NCI-H2196 treated with DMSO at 0.1 percent for 48 hours (cell line): Measurements from ENCODE around the gene SULT4A1.
"Not testable (repeated sequence)": the region's sequence is repeated elsewhere in the genome, so short reads cannot be mapped to it uniquely, and the experiment has no call there.

Source experiments
- DNase-seq: peaks from one replicate; lab custom pipeline; 2025; ENCODE audit not compliant: unreplicated experiment; lab: John Stamatoyannopoulos, UW

Gene SULT4A1

GRCh38 chr22:43862074-43862881 lies at the start of gene SULT4A1:
TSS of gene SULT4A1 (minus strand) at chr22:43862513. CDS start at chr22:43862382, 131 bp downstream.
- peak; percentile 15 for DNase-seq

- DNase-seq, result no peak
Observed at GRCh38 chr22:43911351-43911750, 49.0 kb upstream of the SULT4A1 start.

- peak; percentile 29 for DNase-seq
Observed at GRCh38 chr22:43910178-43910695, 47.9 kb upstream of the SULT4A1 start.

GRCh38 chr22:43909708-43910107 lies 47.4 kb upstream of the SULT4A1 start:
- no peak for DNase-seq

GRCh38 chr22:43905681-43906080 lies 43.4 kb upstream of the SULT4A1 start:
- DNase-seq, result no peak

GRCh38 chr22:43904412-43904811 lies 42.1 kb upstream of the SULT4A1 start:
- not testable (repeated sequence) for DNase-seq

GRCh38 chr22:43903033-43903432 lies 40.7 kb upstream of the SULT4A1 start:
- not testable (repeated sequence) for DNase-seq

- DNase-seq, result no peak
Observed at GRCh38 chr22:43901976-43902643, 39.8 kb upstream of the SULT4A1 start.

- DNase-seq, result no peak
Observed at GRCh38 chr22:43900206-43900605, 37.9 kb upstream of the SULT4A1 start.

GRCh38 chr22:43897751-43898261 lies 35.5 kb upstream of the SULT4A1 start:
- no peak for DNase-seq

- DNase-seq, result no peak
Observed at GRCh38 chr22:43895986-43896645, 33.8 kb upstream of the SULT4A1 start.

GRCh38 chr22:43894122-43894521 lies 31.8 kb upstream of the SULT4A1 start:
- DNase-seq, result no peak

GRCh38 chr22:43893266-43893665 lies 31.0 kb upstream of the SULT4A1 start:
- DNase-seq, result no peak

GRCh38 chr22:43892183-43892894 lies 30.0 kb upstream of the SULT4A1 start:
- no peak for DNase-seq

GRCh38 chr22:43891360-43892182 lies 29.3 kb upstream of the SULT4A1 start, which contains the start of gene PNPLA5:
TSS of gene PNPLA5 (minus strand) at chr22:43892013. CDS start at chr22:43891880, 133 bp downstream.
- DNase-seq, result no peak

- no peak for DNase-seq
Observed at GRCh38 chr22:43890901-43891331, 28.6 kb upstream of the SULT4A1 start.

- DNase-seq, result no peak
Observed at GRCh38 chr22:43889860-43890253, 27.5 kb upstream of the SULT4A1 start.

- DNase-seq, result no peak
Observed at GRCh38 chr22:43889201-43889859, 27.0 kb upstream of the SULT4A1 start.

GRCh38 chr22:43888740-43889139 lies 26.4 kb upstream of the SULT4A1 start:
- no peak for DNase-seq
